Activated T-cell treated with anti-CD3 and anti-CD28 coated beads, Interleukin-2, amount 50 U/mL, for 24 hours (primary cell): Measurements from ENCODE around the gene PPFIA4.

ENCODE experiments used
- DNase-seq: peaks from one replicate; pipeline ENCODE4 v3.0.0-alpha.2; 2020
- H3K27ac Mint-ChIP-seq: 2 replicates; pipeline ENCODE4 v1.8.0; 2020; ENCODE audit warnings: mild to moderate bottlenecking, mixed read lengths
- H3K27me3 Mint-ChIP-seq: 2 replicates; pipeline ENCODE4 v1.8.0; 2020; ENCODE audit warnings: mixed read lengths
- H3K36me3 Mint-ChIP-seq: 2 replicates; pipeline ENCODE4 v1.8.0; 2020; ENCODE audit warnings: low read depth, mixed read lengths
- H3K4me1 Mint-ChIP-seq: 2 replicates; pipeline ENCODE4 v1.8.0; 2020; ENCODE audit warnings: low read depth, mixed read lengths
- H3K4me3 Mint-ChIP-seq: 2 replicates; pipeline ENCODE4 v1.8.0; 2020; ENCODE audit warnings: mild to moderate bottlenecking, moderate library complexity, mixed read lengths
- H3K9me3 Mint-ChIP-seq: 2 replicates; pipeline ENCODE4 v1.8.0; 2020; ENCODE audit warnings: mixed read lengths

Gene PPFIA4

DNA sequence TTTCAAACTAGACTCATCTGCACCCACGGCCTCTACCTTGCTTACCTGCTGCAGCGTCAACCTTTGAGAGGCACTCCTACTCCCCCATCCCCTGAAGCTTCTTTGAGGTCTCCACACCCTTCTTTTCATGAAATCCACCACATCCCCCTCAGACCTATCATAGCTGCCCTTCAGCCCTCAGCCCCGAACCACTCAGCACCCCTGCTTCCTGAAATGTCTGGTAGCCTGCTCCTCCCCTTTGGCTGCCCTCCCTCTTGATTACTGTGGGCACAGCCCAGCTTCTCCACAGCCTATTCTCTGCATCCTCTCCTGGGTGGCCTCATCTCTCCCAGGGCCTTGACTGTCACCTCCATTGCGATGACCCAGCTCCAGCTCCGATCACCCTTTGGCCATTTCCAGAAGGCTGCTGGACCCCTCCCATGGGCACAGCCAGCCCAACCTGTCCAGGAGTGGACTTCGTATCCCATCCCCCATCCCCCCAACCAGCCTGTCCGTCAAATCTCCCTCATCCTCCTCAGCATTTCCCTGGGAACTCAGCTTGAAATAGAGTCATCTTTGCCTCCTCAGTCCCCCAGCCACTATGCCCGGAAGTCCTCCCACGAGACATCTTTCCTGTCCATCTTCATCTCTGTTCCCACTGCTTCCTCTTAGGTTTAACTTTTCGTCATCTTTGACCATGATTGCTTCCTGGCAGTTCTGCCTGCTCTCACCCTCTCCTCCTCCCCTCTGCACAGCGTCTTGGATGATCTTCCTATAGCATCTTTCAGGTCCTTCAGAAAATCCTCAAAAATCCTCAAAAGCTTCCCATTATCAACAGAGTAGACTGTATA is 95.1 kb downstream of the PPFIA4 start:
- H3K4me1 Mint-ChIP-seq, result no peaks in the 10 kb centered on the region
- no peak overlapping the region for H3K27ac Mint-ChIP-seq
- peaks cover 80% of the 10 kb centered on the region for H3K27me3 Mint-ChIP-seq
- DNase-seq, result no peak
- H3K36me3 Mint-ChIP-seq, result no peaks in the 10 kb centered on the region
- no peaks in the 10 kb centered on the region for H3K9me3 Mint-ChIP-seq
- H3K4me3 Mint-ChIP-seq, result no peak overlapping the region

DNA sequence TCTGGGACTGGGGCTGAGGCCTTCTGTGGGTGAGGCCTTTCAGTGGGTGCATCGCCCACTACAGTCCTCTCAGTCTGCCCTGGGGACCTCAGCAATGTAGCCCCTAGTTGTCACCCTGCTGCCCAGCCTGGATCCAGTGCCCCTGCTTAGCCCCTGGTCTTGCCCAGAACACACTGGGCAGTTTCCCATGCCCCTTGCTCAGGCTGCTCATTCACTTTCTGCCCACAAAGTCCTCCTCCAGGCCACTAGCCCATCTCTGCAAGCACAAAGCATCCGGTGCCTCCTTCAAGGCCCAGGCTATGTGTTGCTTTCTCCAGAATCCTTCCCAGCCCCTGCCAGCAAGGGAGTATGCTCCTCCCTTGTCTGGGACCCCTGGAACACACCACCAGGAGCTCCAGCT is 95.9 kb downstream of the PPFIA4 start:
- Mint-ChIP-seq H3K36me3 (no peaks in the 10 kb centered on the region), H3K27ac (no peak overlapping the region), H3K4me3 (no peak overlapping the region), H3K9me3 (no peaks in the 10 kb centered on the region), H3K4me1 (peaks cover 5% of the 10 kb centered on the region), H3K27me3 (peaks cover 83% of the 10 kb centered on the region)
- DNase-seq, result no peak

DNA sequence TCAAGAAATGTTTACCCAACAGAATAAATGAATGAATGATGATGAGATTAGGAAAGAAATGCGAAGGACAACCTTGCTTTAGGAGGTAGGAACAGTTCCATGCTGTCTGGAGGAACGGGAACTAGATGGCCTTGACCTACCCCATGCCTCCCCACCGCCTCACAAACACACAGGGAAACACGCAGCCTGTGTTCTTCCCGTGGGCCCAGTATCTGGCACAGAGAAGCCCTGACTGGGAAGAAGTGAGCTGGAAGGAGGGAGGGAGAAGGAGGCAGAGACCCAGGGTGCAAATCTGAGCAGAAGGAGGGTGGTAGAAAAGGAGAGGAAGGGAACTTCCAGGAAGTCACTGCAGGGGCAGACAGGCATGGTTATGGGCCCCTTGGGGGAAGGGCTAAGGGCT is 97.7 kb downstream of the PPFIA4 start:
- no peak overlapping the region for H3K4me3 Mint-ChIP-seq
- no peak overlapping the region for H3K27ac Mint-ChIP-seq
- peaks cover 11% of the 10 kb centered on the region for H3K4me1 Mint-ChIP-seq

DNA sequence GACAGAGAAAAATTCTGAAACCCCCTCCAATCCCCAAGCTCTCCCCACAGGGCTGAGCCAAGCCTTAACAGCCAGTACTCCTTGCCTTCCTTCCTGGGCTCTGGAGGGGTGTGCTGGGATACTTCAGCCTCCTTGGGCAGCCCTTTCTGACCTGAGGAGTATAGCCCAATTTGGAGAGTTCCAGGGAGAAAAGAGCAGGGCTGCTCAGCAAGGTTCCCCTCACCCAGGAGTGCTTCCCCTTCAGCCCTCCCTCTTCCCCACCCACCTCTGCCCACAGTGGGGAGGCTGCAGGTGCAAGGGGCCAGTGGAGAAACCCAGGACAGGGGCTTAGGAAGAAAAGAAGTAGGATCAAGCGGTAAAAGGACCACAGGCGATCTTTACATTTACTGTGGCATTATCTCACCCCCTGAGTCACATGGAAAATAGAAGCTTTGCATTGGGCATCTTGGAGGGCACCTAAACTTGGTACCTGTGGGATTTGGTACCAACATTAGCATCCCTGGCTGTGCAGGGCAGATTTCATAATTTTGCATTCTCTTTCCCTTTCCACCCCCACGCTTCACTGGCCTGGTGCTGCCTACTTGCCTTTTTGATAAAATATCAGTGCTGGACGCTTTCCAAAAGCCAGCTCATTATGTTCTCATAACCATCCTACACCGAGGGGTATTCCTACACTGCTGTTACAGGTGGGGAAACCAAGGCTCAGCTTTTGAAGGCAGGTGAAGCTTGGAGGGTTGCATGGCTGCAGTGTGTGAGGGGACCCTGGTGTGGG is 98.4 kb downstream of the PPFIA4 start:
- no peak overlapping the region for H3K27ac Mint-ChIP-seq
- DNase-seq, result no peak
- peaks cover 84% of the 10 kb centered on the region for H3K27me3 Mint-ChIP-seq
- H3K4me1 Mint-ChIP-seq, result peaks cover 11% of the 10 kb centered on the region
- no peaks in the 10 kb centered on the region for H3K36me3 Mint-ChIP-seq
- no peaks in the 10 kb centered on the region for H3K9me3 Mint-ChIP-seq
- H3K4me3 Mint-ChIP-seq, result no peak overlapping the region

More for the DNA sequence above, 97.7 kb downstream of the PPFIA4 start:
- Mint-ChIP-seq H3K27me3 (peaks cover 82% of the 10 kb centered on the region), H3K36me3 (no peaks in the 10 kb centered on the region), H3K9me3 (no peaks in the 10 kb centered on the region)
- DNase-seq, result no peak

DNA sequence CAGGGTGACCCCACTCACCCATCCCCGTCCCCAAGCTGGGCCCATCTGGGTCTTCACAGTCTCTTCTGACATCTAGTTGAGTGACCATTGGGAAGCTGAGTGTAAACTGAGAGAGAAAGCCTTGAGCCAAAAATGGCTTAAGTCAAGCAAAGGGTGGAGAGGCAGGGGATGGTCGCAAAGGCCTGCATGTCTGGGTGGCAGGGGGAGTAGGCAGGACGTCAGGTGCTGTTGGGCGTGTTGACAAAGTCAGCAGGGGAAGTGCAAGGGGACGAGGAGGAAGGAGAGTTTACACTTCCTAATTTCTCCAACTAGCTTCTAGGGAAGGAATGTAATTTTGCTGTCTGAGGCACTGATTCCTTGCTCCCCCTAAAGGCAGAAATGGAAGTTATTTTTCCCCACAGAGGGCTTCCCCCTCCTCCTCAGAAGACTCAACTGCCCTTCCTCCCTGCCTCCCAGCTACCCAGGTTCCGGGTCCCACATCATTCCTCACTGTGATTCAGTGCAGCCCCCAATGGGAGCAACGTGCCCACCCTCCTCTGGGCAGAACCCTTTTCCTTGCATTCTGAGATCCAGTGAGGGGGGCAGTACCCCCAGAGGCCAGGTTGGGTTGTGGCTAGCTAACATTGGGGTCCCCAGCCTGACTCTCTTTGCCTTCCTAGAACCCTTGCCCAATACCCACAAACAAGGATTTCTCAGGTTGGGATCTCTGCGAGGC is 100.0 kb downstream of the PPFIA4 start:
- Mint-ChIP-seq H3K27ac (no peak overlapping the region), H3K4me3 (no peak overlapping the region), H3K4me1 (peaks cover 11% of the 10 kb centered on the region), H3K9me3 (no peaks in the 10 kb centered on the region), H3K27me3 (peaks cover 77% of the 10 kb centered on the region), H3K36me3 (no peaks in the 10 kb centered on the region)
- peak; percentile 9 for DNase-seq

DNA sequence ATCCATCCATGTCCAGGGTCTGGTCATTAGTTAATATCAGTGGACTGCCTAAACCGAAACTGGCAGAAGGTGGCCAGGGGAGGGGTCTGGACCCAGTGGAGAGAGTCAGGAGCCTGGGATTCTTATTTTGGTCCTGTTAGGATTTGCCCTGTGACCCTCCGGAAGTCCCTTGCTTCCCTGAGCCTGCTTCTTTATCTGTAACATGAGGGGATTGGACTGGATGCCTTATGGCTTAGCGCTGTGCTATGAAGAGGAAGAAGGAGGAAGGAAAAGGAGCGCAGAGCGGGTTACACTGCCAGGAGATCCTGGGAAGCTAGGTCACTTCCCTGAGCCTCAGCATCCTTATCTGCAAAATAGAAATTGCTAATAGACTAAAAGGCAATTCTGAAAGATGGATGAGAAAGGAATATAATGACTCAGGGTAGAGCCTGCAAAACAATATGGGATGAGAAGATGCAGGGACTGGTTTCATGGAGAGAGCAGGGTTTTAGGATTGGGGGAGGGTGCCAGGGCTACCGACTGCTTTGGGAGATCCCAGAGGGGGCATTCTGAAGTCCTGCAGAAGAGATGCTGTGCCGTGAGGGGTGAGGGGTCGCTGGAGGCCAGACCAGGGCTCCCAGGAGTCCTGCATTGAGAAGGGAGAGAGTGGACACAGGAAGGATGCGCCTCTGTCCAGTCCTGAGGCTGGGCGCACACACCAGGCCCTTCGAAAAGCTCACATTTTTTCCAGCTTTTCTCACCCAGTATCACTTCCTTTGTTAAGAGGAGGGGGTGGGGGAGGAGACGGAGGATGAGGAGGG is 100.8 kb downstream of the PPFIA4 start:
- H3K9me3 Mint-ChIP-seq, result no peaks in the 10 kb centered on the region
- peaks cover 70% of the 10 kb centered on the region for H3K27me3 Mint-ChIP-seq
- no peak overlapping the region for H3K27ac Mint-ChIP-seq
- H3K36me3 Mint-ChIP-seq, result no peaks in the 10 kb centered on the region
- H3K4me3 Mint-ChIP-seq, result no peak overlapping the region
- peaks cover 11% of the 10 kb centered on the region for H3K4me1 Mint-ChIP-seq
- peak; percentile 13 for DNase-seq

DNA sequence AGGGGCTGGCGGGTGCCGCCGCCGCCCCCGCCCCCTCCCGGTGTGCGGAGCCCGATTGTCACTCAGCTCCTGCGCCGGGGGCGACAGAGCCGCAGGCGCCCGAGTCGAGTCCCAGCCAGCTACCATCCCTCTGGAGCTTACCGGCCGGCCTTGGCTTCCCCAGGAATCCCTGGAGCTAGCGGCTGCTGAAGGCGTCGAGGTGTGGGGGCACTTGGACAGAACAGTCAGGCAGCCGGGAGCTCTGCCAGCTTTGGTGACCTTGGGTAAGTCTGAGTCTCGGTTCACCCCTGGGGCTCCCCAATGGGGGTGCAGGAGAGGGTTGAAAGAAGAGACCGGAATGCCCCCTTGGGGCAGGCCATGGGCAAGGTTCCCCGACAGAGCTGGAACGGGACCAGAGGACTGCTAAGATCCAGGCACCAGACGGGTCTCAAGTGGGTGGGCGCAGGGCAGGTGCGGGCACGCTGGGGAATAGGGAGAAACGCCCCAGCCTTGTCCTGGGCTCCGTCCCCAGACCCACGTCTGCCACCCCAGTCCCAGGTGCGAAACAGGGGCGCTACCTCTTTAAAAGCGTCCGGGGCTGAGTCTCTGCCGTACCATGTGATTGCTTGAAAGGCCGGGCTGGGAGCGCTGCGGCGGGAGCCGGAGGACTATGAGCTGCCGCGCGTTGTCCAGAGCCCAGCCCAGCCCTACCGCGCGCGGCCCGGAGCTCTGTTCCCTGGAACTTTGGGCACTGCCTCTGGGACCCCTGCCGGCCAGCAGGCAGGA is 101.6 kb downstream of the PPFIA4 start, which contains the start of gene ADORA1:
TSS of gene ADORA1 (plus strand) at position 61 of the 765 bp plus-strand sequence. CDS start 1,116 bp downstream, outside the sequence.
- Mint-ChIP-seq H3K27me3 (peaks cover 67% of the 10 kb centered on the region), H3K36me3 (no peaks in the 10 kb centered on the region), H3K4me1 (peaks cover 11% of the 10 kb centered on the region), H3K9me3 (no peaks in the 10 kb centered on the region), H3K27ac (no peak within 1 kb of the TSS), H3K4me3 (no peak within 1 kb of the TSS)
- DNase-seq, result peak; percentile 26

DNA sequence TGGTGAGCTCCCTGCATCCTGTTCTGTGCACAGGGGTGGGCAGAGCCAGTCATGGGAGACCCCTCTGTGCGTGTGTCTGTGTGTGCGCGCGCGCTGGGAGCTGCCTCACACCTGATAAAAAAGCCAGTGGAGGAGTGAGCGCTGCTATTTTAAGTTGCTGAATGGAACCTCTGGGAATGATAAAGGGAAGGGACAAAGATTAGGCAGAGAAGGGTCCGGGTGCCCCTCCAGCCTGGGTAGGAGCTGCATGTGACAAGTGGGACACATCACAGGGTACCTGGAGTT is 102.1 kb downstream of the PPFIA4 start:
- DNase-seq, result no peak
- H3K4me1 Mint-ChIP-seq, result peaks cover 11% of the 10 kb centered on the region
- H3K4me3 Mint-ChIP-seq, result no peak overlapping the region
- H3K36me3 Mint-ChIP-seq, result no peaks in the 10 kb centered on the region
- peaks cover 68% of the 10 kb centered on the region for H3K27me3 Mint-ChIP-seq
- no peaks in the 10 kb centered on the region for H3K9me3 Mint-ChIP-seq
- no peak overlapping the region for H3K27ac Mint-ChIP-seq
